HG03280 (cell line): ENCODE data around the gene SLC22A23.
A peak's percentile ranks its signal among the peaks of the same experiment; 100 is the strongest.

Experiments used
- ATAC-seq: cut with Tn5 transposase; IDR thresholded peaks from one replicate; pipeline ENCODE4 v1.9.1; 2021; ENCODE audit warnings: mild to moderate bottlenecking, moderate library complexity; ENCODE audit not compliant: unreplicated experiment

SLC22A23 gene

GRCh38 chr6:3356056-3356823, 100.6 kb downstream of the SLC22A23 start:
- ATAC-seq: peak; percentile 84

- no peak for ATAC-seq
Measured at GRCh38 chr6:3355358-3356055, 101.3 kb downstream of the SLC22A23 start.

DNA sequence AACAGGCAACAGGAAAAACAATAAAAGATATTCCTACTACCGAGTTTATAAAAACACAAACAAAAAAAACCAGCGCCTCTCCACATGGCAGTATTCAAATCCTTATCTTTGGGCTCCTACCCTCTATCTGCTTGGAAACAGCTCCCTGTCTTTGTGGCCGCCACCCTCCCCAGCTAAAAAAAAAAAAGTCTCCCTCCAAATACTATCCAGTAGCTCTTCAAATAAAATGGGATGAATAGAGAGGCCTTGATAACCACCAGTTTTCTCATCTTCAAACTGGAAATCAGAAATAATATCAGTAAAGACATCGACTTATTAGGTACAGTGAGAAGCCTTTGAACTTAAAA, 101.9 kb downstream of the SLC22A23 start:
- no peak for ATAC-seq

DNA sequence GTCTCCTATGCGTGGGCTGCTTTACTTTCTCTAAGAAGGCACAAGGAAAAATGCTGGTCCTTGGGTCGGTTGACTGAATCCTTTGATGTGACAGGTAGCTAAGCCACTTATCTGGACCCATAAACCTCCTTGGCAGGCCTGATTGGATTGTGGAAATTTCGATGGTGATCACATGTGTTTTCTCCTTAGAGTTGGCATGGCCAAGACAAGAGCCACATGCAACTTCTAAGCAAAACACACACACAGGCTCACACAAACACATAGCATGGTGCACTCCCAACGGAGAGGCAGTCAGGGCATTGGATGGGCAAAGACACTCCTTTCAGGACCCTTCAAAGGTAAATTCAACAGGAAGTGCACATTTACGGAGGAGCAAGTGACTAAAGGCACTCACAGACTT, 102.9 kb downstream of the SLC22A23 start:
- no peak for ATAC-seq

DNA sequence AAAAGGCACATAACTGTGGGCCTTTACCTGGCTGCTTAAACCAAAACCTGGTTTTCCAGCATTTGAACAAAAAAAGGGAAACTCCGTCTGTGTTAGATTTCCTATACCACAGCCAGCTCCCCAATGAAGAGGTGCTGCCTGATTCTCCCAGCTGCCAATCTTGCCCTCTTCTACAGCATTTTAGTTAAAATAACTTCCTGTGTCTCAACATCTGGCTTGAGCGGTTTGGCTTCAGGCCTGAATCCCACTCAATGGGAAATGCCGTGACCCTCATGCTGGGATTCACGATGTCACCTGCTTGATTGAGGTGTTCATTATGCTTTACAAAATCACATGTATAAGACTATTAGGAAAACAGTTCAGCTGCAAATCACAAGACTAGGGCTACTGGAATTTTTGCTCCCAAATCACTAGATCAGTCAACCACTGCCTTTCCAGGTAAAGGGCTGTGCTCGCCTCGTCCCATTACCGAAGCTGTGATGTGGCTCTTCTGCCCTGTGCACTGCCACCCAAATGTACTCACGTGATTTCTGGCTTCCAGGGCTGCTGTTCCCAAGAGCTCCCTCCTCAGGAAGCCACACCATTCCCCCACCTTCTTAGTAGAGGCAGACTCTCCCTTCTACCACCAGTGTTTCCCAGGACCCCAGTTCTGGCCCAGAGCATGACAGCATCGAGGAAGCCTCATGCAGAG, 103.5 kb downstream of the SLC22A23 start:
- ATAC-seq: no peak

DNA sequence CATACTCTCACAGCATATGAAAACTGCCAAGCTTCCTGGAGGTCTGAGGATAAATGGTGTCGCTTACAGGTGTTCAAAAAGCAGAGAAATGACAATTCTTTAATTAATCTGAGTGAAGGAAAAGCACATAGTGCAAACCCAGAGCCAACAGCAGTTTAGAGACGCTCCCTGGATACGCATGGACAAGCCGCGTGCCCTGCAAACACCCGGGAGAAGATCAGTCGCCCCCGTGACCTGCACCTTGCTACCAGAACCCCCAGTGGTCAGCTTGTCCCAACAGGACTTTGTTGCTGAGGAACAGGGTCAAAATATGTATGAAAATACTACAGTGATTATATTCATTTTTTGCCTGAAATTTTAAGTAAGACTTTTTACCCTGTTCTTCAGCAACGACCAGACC, 104.2 kb downstream of the SLC22A23 start:
- no peak for ATAC-seq

DNA sequence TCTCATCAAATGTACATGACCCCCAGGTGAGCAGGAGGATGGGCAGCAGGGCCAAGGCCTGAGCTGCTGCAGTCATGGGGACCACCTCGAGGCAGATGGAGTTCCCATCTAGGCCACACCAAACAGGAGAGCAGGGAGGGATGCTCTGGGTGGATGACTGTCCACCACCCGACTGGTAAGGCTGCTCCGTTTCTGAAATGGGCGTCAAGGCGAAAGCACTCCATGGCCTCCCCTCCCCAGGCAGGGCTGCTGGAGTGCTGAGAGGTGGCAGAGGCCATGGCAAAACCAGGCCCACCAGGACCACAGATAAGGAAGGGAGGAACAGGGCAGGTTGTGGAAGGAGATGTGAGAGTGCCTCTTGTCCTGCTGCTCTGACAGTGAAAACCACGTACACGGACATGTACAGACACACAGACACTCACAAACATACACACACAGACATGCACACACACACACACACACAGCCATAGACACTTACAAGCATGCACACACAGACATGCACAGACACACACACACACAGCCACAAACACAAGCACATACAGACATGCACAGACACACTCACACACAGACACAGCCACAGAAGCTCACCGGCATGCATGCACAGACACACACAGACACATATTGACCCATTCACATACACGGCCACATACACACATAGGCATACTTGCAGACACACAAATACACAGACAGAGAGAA, 104.9 kb downstream of the SLC22A23 start:
- ATAC-seq: no peak

GRCh38 chr6:3351105-3351676, 105.7 kb downstream of the SLC22A23 start:
- no peak for ATAC-seq

- no peak for ATAC-seq
Measured at GRCh38 chr6:3350252-3350796, 106.5 kb downstream of the SLC22A23 start.

- ATAC-seq: no peak
Measured at GRCh38 chr6:3349388-3350251, 107.2 kb downstream of the SLC22A23 start.

DNA sequence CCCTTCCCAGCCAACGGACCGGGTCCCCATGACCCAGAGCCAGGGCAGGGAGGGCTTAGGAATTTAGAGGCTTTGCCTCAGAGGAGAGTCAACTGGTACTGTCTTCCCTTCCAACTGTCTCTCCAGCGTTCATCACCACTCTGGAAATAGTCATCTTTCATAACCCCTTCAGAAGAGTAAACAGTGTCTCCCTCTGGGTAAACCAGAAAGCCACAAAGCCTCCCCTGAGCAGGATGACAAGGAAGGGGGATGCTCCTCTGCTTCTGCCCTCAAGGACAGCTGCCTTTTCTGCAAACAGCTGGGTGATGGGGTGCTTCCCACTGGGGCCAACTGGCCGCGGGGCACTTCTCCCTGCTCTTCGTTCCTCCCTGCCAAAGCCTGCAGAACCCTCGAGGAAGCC, 108.0 kb downstream of the SLC22A23 start:
- ATAC-seq: no peak

GRCh38 chr6:3347826-3348225, 109.0 kb downstream of the SLC22A23 start:
- ATAC-seq: no peak

DNA sequence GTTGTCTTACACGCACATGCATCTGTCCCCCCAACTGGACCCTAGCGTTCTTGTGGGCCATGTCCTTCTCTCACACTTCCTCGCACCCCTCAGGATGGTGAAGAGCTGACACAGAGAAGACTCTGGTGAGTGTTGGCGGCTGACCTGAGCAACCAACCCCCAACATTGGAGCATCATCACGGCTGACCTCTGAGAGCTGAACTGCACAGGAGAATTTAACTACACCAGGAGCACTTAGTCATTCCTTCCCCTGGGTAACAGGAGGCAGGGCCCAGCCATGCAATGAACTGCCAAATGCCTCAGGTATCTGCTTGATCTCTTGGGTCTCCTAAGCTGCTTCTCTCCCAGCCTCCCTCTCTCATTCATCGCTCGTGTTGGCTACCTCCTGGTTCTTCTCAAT, 109.6 kb downstream of the SLC22A23 start:
- no peak for ATAC-seq

DNA sequence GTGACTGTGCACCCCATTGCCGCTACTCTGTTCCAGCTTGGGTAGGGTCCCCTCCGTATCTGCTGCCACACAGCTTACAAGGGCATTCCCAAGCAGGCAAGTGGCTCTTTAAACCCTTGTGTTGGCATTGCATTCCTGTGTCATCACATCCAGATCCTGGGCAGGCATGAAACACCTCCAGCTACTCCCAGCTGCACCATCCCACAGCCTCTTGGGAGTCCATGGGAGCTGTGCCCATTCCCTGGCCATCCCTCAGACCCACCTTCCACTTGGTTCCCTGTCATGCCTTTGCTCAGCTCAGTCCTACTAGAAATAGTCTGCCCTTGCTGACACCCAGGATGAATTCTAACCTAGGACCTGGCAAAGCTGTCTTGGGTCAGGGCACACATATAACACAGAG, 110.4 kb downstream of the SLC22A23 start:
- ATAC-seq: no peak

DNA sequence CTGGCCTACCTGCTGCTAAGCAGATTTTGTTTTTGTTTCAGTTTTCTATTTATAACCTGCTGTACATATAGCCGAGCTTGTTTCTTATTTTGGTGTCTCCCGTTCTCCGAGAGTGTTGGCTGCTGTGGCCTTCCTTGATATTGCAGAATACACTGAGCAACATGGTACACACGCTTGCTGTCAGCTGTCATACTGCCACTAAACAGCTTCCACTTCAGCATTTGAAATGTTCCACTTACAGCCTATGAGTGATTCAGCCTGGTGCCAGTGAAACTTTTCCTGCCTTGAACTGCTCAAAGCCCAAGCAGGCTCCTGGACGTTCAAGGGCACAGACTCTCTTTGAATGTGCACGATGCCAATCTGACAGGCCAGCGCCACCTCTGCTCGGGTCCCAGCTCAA, 111.0 kb downstream of the SLC22A23 start:
- no peak for ATAC-seq

- ATAC-seq: no peak
Measured at GRCh38 chr6:3343089-3343883, 113.6 kb downstream of the SLC22A23 start.

- no peak for ATAC-seq
Measured at GRCh38 chr6:3341467-3341866, 115.4 kb downstream of the SLC22A23 start.

DNA sequence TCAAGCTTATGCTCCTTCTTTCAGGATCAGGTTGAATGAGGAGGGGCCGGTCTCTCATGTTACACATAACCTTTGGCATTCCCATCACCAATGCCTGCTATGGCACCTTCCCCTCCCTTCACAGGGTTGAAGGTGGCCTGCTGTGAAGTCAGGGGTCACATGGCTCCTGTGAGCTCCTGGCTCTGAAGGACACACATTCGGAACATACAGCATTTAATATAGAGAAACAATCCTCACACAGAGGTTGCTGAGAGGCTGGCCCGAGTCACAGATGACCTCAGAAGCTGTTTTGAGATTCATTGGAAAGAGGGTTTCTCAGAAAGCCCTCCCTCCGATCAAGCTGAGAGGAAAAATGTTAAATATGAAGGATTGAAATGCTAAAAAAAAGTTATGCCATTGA, 116.0 kb downstream of the SLC22A23 start:
- no peak for ATAC-seq

DNA sequence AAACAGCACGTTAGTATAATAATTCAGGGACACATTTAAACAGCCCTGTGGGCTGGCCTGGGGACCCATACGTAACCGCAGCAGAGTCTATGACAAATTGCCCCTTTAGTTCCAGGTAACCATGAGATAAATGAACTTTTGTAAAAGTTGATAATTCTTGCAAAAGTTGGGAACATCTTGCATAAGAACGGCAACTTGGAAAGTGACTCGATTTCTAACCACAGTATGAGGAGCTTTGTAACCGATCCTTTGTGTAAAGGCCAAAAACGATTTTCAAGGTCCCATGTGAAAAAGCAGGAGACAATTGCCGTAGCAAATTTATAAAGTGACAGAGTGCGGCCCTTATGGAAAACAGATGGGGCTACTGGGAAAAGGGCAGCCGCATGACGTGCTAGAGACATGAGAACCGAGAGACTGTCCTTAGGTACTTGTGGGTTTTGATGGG, 116.5 kb downstream of the SLC22A23 start:
- no peak for ATAC-seq
